GM04504 (cell line): Measurements from ENCODE around the gene SCMH1.
"Not testable (repeated sequence)": the region's sequence is repeated elsewhere in the genome, so short reads cannot be mapped to it uniquely, and the experiment has no call there.

ENCODE experiments used
- DNase-seq: peaks from one replicate; pipeline ENCODE4 v3.0.0-alpha.2; 2012; ENCODE audit warnings: low read depth

The SCMH1 gene

GRCh38 chr1:41241749-41242341 lies at the start of gene SCMH1:
TSS of gene SCMH1 (minus strand) at chr1:41242306. CDS start at chr1:41186133, 56,173 bp downstream.
- DNase-seq = no peak

DNA sequence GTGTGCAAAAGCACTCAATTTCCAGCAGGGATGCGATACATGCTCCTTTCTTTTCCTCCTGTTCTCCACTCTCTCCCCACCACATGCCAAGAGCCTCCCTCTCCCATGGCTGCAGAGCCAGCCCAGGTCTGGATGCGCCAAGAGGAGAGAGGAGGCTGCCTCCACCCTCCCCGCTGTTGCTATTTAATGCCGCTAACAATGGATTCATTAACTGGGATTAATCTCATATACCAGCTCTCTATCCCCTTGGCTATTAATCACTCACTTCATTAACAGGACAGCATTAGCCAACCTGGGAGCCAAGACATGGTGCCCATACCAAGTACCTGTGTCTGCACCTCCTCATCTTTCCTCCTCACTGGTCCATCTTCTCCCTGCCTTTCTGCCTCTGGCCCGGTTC lies 49.1 kb upstream of the SCMH1 start:
- DNase-seq = no peak

- no peak for DNase-seq
Observed at GRCh38 chr1:41289196-41289595, 47.1 kb upstream of the SCMH1 start.

GRCh38 chr1:41286992-41287391 lies 44.9 kb upstream of the SCMH1 start:
- DNase-seq = no peak

DNA sequence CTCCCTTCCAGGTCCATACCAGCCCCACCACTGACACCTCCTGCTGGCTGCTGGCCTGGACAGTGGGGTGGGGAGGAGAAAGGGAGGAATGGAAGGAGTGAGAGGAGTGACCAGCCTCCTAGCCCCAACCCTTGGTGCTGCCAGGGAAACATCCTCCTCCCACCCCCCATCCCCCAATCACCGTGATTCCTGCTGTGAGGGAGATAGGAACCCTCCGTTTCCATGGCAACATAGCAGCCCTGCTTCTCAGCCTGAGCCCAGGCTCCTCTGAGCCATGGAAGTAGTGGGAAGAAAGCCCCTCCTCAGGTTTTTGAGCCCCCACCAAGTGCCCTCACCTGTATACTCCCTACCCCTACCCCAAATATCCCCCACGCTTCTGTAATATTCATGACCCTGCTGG lies 44.4 kb upstream of the SCMH1 start:
- no peak for DNase-seq

GRCh38 chr1:41285818-41286217 lies 43.7 kb upstream of the SCMH1 start:
- no peak for DNase-seq

- DNase-seq = no peak
Observed at GRCh38 chr1:41284121-41284520, 42.0 kb upstream of the SCMH1 start.

DNA sequence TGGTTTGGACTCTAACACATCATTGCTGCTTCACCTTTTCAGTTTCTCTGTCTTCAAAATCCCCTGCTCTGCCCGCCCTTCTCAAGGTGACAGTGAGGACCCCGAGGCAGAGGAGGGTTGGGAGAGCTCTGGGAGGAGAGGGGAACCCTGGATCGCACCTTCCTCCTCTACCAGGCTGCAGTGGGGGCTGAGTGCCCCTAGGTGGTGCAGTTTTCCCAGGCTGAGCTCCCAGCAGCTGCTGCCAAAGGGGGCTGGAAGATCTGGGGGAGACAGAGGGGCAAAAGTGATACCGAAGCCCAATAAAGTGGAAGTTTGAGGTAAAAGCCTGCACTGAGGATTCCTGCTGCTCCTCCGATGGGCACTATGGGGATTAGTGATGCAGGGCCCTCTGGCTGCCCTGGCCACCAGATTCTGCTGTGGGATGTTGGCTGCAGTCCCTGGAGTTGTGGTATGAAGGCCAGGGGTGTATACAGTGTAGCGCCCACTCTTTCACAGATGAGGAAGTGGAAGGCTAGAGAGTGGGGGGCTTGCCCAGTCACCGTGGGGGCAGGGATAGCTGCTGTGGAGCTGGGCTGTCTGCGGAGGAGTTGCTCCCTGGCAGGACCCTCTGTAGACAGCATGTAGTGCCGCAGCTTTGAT lies 40.7 kb upstream of the SCMH1 start:
- peak; percentile 3 for DNase-seq

GRCh38 chr1:41281334-41281733 lies 39.2 kb upstream of the SCMH1 start:
- DNase-seq = no peak

- no peak for DNase-seq
Observed at GRCh38 chr1:41280202-41281032, 38.3 kb upstream of the SCMH1 start.

DNA sequence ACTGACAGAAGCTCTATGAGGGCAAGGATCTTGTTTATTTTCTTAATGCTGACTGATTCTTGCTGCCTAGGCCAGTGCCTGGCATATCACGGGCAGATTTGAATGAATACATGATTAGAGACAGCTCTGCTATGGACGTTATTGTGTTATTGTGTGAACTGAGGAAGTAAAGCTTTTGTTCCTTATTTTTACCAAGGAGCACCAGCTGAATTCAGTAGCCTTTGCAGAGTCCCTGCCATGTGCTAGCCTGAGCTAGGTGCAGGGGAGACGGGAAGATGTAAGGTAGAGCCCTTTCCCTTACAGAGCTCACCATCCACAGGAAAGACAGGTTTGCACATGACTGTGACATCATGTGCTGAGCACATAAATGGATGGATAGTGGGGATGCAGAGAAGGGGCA lies 36.0 kb upstream of the SCMH1 start:
- no peak for DNase-seq

DNA sequence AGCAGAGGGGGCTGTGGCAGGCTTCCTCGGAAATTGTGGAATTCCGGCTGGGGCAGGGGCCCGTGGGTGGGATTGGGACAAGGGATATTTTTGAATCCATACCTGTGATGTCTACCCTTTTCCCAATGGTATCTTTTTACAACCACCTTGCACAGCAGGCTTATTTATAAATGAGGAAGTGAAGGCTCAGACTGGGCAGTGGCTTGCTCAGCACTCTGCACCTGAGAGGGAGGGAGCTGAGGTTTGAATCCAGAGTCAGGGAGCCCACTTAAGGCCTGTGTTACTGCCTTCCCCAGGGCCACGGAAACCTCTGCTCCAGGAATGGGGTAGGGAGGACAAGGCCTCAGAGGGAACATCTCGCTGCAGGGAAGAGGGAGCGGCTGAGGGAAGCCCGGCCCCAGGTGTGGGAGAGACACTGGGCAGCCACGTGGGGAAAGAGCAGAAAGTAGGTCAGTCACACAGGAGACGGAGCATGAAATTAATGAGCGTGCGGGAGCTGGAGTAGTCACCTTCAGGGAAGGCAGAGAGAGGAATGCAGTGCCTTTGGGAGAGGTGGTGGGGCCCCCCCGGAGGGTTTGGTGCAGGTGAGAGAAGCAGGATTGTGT lies 35.4 kb upstream of the SCMH1 start:
- DNase-seq = no peak

GRCh38 chr1:41275831-41276230 lies 33.7 kb upstream of the SCMH1 start:
- DNase-seq = no peak

DNA sequence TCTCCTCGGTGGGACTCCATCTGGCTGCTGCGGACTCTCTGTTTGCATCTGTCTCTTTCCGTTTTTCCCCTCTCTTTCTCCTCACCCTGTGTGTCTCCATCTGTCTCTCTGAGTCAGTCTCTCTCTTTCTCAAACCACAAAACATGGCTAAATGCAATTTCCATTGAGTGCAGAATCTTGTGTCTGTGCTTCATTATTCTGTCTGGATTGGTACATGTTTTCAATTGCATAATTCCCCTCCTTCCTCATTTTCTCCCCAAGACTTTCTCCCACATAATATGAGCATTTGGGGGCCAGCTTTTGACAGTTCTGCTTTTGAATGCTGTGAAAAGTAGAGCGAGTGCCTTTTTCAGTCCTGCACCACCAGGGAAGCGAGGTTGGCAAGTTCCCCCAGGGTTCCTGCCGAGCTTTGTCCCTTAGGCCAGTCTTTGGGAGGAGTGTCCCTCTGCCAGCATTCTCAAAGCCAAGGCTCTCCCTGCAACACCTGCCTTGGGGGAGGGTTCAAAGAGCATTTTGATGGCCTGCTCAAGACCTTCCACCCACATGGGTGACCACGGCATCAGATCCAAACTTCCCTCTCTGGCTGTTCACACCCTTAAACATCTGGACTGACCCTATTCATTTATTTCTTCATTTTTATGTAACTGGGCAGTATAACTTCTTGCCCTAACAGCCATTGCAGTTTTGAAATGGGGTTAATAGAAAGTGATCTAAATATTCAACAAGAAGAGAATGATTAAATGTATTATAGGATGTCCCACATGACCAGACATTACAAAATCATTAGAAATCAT lies 32.8 kb upstream of the SCMH1 start:
- peak; percentile 3 for DNase-seq

- DNase-seq = no peak
Observed at GRCh38 chr1:41272601-41273000, 30.5 kb upstream of the SCMH1 start.

- DNase-seq = peak; percentile 50
Observed at GRCh38 chr1:41268154-41268770, 26.2 kb upstream of the SCMH1 start.

GRCh38 chr1:41261926-41262618 lies 20.0 kb upstream of the SCMH1 start:
- no peak for DNase-seq

DNA sequence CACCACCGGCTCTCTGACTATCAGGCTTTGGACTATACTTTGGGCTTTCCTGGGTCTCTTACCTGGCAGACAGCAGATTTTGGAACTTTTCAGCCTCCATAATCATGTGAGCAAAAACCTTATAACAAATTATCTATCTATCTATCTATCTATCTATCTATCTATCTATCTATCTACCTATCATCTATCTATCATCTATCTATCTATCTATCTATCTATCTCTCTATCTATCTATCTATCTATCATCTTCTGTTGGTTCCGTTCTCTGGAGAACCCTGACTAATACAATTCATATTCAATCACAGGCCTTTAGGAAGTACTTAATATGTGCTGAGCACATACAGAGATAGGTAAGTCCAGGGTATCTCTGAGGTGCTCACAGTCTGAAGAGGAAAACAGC lies 18.7 kb upstream of the SCMH1 start:
- DNase-seq = no peak

DNA sequence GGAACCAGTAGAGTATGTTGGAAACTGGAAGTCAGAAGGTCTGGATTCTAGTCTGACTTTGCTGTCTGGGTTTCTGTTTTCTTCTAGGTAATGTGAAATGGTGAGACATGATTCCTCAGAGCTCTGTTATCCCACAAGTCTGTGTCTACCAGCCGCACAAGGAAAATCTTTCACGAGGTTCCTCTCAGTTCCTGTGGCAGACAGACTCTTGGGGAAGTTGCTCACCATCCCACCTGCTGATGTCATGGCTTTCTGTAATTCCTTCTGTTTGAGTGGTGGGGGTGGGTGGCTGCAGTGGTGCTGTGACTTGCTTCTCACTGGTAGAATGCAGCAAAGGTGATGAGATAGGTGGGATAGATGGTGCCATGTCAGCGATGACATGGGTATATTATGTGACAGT lies 17.1 kb upstream of the SCMH1 start:
- DNase-seq = no peak

GRCh38 chr1:41255978-41256377 lies 13.9 kb upstream of the SCMH1 start:
- DNase-seq = no peak

GRCh38 chr1:41251120-41251519 lies 9.0 kb upstream of the SCMH1 start:
- not testable (repeated sequence) for DNase-seq
